GM18873 (cell line): Measurements from ENCODE around the gene RBM8A.
"Not testable (repeated sequence)": the region's sequence is repeated elsewhere in the genome, so short reads cannot be mapped to it uniquely, and the experiment has no call there.

Experiments
- ATAC-seq: cut with Tn5 transposase; IDR thresholded peaks from one replicate; pipeline ENCODE4 v1.9.1; 2021; ENCODE audit warnings: mild to moderate bottlenecking, moderate library complexity, moderate number of reproducible peaks; ENCODE audit not compliant: unreplicated experiment, low FRiP score

RBM8A gene

DNA sequence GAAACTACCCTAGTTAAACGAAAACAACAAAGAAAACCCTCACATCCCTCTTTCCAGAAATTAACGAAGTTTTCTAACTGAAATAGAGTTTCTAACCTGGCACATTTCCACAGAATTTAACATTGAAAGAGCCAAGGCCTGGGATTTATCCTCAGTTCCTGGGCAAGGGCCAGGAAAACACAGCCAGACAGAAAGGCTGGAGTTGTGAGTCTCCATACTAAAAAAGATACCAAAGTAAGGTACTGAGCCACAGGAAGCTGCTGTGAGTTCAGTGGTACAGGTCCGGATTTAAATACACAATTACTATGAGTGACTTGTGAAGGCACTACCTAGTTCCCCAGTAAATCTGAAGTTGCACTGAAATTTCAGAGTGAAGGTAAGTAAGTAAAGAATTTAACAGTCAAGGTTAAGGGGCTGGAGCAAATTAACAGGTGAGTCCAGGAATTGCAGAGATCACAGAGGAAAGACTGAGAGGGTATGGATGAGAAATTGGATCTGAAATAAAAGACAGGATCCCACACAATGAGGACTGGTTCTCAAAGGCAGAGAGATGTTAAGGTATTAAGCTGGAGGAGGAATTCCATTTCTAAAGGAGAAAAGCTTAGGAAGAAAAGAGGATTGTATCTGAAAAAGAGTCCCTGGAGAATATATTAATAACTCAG is 29.6 kb upstream of the RBM8A start:
- no peak for ATAC-seq

DNA sequence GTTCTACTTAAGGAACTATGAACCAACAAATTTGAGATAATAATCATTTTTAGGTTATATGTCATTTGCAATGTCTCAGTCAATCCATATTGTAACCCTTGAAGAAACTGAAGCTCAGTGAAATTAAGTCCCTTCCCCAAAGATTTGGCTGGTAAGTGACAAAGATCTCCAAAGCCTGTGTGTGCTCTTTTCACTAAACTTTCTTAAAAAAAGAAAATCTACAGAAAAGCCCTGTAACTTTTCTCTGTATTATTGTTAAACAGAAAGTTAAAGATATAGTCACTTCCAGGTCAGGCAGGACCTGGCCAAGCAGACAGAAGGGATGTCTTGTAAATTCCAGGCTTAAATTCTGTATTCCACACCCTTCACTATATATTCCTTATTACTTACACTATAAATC is 29.1 kb upstream of the RBM8A start:
- no peak for ATAC-seq

DNA sequence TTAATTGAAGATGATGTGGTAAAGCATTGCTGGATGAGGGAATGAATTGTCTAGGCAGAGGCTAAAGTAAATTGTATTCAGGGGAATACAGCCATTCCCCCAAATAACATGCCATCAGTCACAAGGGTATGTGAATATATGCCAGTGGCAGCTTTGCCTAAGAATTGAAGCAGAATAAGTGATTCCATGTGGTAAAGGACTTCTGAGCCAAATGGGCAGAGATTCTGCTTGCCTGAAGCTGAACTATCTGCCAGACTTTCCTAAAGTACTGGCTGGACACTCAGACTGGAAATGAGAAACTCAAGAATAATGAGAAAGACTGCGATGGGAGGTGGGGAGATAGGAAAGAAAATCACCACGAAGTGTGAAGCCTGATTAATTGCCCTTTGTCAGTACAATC is 28.2 kb upstream of the RBM8A start:
- ATAC-seq, result no peak

DNA sequence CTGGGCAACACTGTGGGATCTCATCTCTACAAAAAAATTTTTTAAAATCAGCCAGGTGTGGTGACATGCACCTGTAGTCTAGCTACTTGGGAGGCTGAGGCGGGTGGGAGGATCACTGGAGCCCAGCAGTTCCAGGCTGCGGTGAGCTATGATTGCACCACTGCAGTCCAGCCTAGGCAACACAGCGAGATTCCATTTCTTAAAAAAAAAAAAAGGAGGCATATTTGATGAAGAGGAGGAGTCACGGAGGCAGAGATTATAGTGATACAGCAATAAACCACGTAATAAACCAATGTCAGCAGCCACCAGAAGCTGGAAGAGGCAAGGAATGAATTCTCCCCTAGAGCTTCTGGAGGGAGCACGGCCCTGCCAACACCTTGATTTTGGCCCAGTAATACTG is 26.6 kb upstream of the RBM8A start:
- no peak for ATAC-seq

DNA sequence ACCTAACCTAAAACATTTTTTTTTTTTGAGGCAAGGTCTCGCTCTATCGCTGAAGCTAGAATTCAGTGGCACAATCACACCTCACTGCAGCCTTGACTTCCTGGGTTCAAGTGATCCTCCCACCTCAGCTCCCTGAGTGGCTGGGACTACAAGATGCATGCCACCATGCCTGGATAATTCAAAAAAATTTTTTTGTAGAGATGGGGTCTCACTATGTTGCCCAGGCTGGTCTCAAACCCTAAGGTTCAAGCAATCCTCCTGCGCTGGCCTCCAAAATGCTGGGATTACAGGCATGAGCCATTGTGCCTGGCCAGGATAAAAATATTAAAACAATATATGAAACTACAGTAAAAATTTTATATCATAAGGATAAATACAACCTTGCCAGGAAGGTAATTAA is 25.6 kb upstream of the RBM8A start:
- no peak for ATAC-seq

DNA sequence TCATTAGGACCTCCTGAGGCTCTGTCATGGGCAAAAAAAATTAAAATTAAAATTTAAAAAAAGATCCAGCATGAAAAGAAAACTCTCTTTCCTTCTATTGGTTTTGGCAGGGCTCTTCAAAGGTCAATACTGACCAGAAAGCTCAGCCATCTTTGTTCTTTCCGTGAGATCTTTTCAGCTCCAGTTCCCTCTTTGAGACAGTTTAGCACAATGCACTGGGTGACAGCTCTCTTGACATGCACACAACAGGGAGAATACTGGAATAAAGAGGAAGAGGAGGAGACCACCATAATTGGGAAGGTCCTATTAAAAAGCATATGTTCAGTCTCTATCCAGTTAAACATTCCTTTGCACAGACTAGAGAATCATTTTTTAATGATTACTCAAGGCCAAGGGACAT is 24.2 kb upstream of the RBM8A start:
- ATAC-seq, result no peak

DNA sequence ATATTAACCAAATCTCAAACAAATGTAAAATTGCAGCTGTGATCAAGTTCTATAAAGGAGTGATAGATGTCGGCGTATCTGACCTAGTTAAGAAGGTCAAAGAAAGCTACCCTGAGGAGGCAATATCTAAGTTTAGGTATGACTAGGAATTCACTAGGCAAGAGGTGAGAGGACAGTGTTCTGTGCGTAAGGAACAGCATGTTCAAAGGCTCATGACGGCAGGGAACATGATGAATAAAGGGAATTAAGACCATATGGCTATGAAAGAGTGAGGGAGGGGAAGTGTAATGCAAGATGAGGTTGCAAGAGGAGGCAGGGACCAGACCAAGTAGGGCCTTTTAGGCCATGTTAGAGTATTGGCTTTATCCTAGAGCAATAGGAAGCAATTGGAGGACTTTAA is 21.9 kb upstream of the RBM8A start:
- ATAC-seq, result no peak

DNA sequence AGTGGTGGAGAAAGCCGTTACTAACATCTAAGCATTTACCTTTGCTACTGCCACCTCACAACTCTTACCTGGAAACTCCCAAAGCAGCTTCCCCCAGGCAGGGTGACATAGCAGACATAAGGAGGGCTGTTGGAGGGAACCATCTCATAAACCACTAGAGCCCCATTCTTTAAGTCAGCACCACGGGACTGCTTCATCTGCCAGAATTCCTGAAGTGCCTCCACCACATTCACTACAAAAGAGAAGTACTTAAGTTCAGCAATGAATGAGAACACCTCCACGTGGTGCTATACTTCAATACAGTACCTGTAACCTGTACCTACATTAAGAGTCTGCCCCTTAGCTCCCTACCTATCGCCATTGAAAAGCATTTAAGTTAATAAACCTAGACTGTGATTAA is 20.3 kb upstream of the RBM8A start:
- no peak for ATAC-seq

DNA sequence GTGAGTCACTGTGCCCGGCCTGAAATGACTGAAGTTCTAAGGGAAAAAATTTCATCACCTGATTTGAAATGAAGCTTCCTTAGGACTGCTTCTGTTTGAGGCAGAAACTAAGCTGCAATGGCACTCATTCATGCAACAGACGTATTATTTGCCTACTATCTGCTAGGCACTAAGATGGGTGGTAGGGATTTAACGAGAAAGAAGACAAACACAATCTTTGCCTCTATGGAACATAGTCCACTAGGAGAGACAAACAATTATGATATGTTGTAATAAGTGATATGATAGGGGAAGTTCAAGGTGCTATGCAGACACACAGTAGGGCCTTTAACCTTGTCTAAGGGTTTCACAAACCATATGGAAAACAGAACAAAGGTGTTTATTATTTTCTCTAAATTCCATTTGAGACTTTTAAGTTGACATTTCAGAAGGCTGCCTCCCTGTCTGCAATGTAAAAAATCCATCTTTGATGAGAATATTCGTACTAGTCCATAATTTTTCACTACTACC is 19.2 kb upstream of the RBM8A start:
- no peak for ATAC-seq

DNA sequence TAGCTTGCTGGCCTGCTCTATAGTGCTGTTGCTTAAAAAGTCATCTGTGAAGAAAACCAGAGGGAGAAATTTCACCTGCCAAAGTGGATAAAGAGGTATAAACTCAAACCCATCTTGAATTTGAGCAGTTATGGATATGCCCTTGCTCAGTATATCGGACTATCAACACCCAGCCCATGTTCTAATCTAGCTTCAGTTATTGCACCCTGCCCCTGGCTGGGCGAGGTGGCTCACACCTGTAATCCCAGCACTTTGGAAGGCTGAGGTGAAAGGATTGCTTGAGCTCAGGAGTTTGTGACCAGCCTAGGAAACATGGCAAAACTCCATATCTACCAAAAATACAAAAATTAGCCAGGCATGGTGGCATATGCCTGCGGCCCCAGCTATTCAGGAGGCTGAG is 17.2 kb upstream of the RBM8A start:
- ATAC-seq, result no peak

DNA sequence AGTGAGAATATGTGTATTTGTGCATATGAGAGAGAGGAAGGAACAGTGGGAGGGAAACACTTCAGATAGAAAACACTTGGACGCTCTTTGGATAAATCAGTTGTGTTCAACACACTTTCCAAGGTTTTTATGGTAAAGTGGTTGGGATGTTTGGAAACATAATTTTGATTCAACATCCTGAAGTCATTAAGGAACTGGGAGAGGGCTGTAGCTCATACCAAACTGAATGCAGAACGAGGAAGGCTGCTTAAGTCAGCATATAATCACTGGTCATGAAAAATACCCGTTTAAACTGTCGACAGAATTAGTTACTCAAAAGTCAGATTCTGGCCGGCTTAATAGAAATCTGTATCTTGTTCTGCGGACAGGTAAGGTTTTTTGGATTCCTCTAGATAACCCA is 15.6 kb upstream of the RBM8A start:
- no peak for ATAC-seq

DNA sequence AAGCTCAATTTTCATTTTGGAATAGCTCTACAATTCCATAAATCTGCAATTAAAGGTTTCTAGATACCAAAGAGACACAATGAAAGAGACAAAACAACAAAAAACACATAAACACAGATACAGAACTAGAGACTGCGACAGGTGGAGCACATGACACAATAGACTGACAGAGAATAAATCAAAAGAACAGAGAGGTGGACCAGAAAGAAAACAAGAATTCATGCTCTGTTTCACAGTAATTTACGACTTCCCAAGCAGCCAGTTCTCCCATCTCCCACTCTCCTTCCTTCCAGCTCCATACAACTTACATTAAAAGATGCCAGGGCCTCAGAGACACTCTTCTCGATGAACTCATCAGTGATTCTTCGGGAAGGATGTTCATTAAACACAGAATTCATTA is 15.1 kb upstream of the RBM8A start:
- ATAC-seq, result no peak

DNA sequence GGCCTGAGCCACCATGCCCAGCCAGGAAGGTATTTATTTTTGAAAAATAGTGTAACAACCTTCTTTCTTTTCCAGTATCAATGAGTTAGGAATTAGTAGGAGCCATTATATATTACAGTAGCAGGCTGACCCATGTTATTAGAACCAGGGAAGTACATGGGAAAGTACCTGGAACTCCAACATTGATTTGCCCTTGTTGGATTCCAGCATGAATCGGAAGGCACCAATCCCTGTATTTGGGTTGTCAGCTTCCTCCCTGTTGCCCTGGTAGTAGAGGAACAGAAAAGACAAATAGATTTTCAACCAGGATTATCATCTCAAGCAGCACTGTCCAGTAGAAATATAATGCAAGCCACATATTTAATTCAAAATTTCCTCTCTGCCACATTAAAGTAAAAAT is 10.2 kb upstream of the RBM8A start:
- ATAC-seq, result no peak

DNA sequence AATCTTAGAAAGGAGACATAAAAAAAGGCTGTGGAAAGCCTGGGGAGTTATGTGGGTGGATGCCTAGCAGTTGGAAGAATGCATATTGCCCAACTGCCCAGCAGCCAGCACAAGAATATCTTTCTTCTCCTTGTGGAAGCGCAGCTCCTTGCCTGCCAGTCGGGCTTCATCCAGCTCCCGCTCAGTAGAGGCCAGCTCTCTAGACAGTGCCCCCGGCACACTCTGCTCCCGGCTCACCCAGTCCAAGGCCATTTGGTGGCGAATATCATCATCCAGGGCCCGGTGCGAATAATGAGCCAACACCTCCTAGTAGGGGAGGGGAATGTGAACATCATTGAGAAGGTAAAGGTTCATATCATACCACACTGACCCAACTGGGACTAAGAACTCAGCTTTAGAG is 9.0 kb upstream of the RBM8A start:
- no peak for ATAC-seq

DNA sequence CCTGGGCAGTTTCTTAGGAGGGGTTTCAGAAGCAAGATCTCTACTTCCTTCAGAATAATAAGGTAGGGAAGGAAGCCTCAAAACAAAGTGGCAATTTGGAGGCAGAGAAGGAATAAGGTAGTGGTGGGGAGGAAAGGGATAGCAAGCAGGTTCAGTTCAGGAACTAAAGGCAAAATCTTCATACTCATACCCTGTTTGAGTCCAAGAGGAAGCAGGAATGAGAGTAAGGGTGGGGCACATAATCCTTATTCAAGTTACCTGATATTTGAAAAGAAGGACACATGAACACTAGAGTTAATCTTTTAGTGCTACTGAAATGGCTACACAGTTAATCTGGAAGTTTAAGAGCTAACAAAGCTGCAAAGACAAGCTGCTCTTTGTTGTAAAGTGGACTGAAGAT is 8.4 kb upstream of the RBM8A start:
- ATAC-seq, result no peak

DNA sequence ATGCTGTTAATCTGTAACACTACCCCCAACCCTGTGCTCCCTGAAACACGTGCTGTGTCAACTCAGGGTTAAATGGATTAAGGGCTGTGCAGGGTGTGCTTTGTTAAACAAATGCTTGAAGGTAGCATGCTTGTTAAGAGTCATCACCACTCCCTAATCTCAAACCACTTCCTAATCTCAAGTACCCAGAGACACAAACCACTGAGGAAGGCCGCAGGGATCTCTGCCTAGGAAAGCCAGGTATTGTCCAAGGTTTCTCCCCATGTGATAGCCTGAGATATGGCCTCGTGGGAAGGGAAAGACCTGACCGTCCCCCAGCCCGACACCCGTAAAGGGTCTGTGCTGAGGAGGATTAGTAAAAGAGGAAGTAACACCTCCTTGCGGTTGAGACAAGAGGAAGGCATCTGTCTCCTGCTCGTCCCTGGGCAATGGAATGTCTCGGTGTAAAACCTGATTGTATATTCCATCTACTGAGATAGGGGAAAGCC is 5.3 kb upstream of the RBM8A start:
- ATAC-seq, result not testable (repeated sequence)

DNA sequence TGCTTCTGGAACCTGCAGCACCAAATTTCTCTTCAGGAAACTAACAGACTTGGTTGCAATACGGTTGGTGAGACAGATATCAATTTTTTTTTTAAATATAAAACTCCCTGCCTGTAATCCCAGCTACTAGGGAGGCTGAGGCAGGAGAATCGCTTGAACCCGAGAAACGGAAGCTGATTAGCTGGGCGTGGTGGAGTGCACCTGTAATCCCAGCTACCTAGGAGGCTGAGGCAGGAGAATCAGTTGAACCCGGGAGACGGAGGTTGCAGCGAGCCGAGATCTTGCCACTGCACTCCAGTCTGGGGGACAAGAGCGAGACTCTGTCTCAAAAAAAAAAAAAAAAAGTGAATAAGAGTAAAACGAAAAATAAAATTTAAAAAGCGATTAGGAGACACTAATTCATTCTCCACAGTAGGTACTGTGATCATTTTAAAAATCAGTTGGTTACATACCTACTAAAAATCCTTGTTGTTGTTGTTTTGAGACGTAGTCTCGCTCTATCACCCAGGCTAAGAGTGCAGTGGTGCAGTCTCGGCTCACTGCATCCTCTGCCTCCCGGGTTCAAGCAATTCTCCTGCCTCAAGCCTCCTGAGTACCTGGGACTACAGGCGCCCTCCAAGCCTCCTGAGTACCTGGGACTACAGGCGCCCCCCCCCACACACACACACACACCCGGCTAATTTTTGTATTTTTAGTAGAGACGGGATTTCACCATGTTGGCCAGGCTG is 796 bp upstream of the RBM8A start:
- ATAC-seq, result no peak

DNA sequence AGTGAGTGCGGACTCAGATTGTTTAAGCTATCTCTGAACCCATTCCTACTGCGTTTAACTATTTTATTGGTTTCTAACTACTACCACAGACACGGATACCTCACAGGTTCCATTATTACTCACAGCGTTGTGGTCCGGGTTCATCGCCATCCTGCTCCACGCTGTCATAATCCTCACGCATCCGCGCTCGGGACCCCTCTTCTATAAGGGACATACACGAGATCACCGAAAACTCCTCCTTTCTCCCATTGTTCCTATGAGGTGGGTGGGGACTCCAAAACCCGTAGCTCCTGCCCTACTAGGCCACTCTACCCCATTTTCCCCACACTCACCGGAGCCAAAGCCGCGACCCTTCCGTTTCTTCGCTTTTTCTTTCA is 610 bp downstream of the RBM8A start:
- ATAC-seq, result no peak

DNA sequence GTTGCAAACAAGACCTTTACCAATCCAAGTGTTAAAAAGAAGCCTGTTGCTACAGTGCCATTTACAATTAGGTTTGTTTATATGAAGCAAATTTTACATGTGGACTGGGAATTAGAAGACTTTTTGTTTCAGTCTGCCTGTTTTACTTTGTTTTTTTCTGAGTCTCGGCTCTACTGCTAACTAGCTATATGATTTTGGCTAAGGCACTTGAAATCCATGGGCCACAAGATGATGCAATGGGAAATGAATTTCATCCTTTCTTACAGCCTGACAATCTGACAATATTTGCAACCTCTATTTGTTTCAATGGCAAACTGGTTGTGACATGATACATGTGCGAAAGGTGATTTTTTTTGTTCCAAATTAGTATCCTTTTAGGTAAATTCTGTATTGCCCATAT is 5.0 kb downstream of the RBM8A start:
- ATAC-seq, result no peak

DNA sequence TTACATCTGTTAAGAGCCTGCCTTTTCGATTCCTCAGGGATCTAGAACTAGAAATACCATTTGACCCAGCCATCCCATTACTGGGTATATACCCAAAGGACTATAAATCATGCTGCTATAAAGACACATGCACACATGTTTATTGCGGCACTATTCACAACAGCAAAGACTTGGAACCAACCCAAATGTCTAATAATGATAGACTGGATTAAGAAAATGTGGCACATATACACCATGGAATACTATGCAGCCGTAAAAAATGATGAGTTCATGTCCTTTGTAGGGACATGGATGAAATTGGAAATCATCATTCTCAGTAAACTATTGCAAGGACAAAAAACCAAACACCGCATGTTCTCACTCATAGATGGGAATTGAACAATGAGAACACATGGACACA is 7.0 kb downstream of the RBM8A start:
- not testable (repeated sequence) for ATAC-seq

DNA sequence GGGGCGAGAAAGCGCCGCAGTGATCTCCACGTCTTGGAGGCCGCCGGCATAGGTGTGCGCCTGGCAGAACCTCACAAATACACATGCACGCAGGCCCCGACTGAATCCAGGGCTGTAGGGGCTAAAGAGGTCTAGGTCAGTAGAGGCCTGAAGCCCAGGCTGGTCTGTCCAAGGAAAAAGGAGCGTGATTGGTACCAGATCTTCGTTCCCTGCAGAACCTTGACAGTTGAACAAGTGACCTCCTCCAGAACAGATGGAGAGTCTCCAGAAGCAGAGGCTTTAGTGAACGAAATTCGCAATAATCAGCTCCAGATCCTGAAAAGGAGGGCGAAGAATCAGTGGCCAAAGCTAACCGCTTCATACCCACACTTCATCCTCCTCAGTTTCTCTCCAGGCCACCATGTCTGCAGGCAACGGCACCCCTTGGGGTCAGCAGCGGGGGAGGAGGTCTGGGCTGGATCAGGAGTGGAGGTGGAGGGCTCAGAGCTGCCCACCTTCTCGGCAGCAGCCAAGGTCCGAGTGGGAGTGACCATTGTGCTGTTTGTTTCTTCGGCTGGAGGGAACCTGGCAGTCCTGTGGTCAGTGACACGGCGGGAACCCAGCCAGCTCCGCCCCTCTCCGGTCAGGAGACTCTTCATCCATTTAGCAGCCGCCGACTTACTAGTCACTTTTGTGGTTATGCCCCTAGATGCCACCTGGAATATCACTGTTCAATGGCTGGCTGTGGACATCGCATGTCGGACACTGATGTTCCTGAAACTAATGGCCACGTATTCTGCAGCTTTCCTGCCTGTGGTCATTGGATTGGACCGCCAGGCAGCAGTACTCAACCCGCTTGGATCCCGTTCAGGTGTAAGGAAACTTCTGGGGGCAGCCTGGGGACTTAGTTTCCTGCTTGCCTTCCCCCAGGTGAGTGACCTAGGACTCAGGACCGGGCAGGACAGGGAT is 8.0 kb downstream of the RBM8A start:
- peak; percentile 9 for ATAC-seq
